ENCODE results near the gene FNTB.

DNA sequence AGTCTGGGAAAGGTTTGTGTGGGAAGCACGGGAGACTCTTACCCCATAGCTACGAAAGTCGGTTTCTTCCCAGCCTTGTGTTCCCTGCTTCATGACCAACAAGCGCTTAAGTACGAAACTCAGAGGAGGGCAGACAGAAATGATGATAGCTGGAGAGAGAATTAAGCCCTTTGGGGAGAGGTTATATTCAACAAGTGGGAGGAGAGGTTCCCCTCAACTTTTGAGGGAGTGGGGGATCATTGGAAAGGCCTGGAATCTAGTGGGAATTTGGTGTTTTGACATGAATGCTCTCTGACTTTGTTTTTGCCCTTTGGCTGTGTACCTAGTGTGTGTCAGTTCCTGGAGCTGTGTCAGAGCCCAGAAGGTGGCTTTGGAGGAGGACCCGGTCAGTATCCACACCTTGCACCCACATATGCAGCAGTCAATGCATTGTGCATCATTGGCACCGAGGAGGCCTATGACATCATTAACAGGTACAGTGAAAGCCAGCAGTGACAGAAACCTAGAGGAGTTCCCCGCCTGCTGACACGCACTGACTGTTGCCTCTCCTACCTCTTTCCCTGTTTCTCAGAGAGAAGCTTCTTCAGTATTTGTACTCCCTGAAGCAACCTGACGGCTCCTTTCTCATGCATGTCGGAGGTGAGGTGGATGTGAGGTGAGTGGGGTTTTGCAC lies 40.6 kb downstream of the FNTB start:
- TF ChIP-seq, protein P1, sequence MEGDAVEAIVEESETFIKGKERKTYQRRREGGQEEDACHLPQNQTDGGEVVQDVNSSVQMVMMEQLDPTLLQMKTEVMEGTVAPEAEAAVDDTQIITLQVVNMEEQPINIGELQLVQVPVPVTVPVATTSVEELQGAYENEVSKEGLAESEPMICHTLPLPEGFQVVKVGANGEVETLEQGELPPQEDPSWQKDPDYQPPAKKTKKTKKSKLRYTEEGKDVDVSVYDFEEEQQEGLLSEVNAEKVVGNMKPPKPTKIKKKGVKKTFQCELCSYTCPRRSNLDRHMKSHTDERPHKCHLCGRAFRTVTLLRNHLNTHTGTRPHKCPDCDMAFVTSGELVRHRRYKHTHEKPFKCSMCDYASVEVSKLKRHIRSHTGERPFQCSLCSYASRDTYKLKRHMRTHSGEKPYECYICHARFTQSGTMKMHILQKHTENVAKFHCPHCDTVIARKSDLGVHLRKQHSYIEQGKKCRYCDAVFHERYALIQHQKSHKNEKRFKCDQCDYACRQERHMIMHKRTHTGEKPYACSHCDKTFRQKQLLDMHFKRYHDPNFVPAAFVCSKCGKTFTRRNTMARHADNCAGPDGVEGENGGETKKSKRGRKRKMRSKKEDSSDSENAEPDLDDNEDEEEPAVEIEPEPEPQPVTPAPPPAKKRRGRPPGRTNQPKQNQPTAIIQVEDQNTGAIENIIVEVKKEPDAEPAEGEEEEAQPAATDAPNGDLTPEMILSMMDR (IDR thresholded peaks at IDR 0.05; ENCODE audit: borderline replicate concordance, extremely low read depth, low read length, poor library complexity, severe bottlenecking), result no peak
- no peak for TF ChIP-seq EZH2 (IDR thresholded peaks at IDR 0.05; ENCODE audit: borderline replicate concordance, low read depth, low read length, severe bottlenecking)

All from DND-41 (cell line).